Stomach (tissue), 9 donors: ENCODE data around the gene SMCHD1. TPM values are rescaled to one million over a fixed set of nuclear protein-coding genes. Genes with fewer than 3 reads are reported as not detected.

Experiments
- DNase-seq, 2 donors: peaks; one replicate each; pipeline versions ENCODE4 v3.0.0 to v3.0.0-alpha.2; 2013 to 2019
- H3K27ac ChIP-seq, 5 donors: fragments of 200-600 bp in 4 of 5; sonication (generic) in 4 of 5; one replicate each; pipeline ENCODE4 v1.5.1; 2013 to 2019; ENCODE audit warnings: mild to moderate bottlenecking in 1 of 5, moderate library complexity in 1 of 5
- H3K27me3 ChIP-seq, 3 donors: fragments of 200-600 bp; sonication (generic); one replicate each; pipeline ENCODE4 v1.5.1; 2017 to 2019; ENCODE audit warnings: mixed run types in 1 of 3
- H3K36me3 ChIP-seq, 4 donors: fragments of 200-600 bp; sonication (generic); 1 replicate in 3 of 4; 2 replicates in 1 of 4; pipeline ENCODE4 v1.5.1; 2016 to 2019
- H3K4me1 ChIP-seq, 4 donors: fragments of 200-600 bp; sonication (generic); one replicate each; pipeline ENCODE4 v1.5.1; 2016 to 2019
- H3K4me3 ChIP-seq, 4 donors: fragments of 200-600 bp; sonication (generic) in 3 of 4; one replicate each; pipeline ENCODE4 v1.5.1; 2016 to 2019; ENCODE audit warnings: mild to moderate bottlenecking in 1 of 4
- H3K9me3 ChIP-seq, 4 donors: fragments of 200-600 bp; sonication (generic); one replicate each; pipeline ENCODE4 v1.5.1; 2016 to 2019
- CTCF ChIP-seq, 7 experiments: fragments of 450-650 bp in 4 of 7; fragments of 200-600 bp in 3 of 7; sonication (generic) in 3 of 7; IDR thresholded peaks; one replicate each; pipeline ENCODE4 v1.5.1; 2016 to 2019; ENCODE audit warnings: antibody characterized with exemption in 7 of 7, control low read depth in 2 of 7, mild to moderate bottlenecking in 1 of 7
- EP300 ChIP-seq: sonication (generic); formaldehyde crosslinking; IDR thresholded peaks from one replicate; pipeline ENCODE4 v1.6.1; 2017; ENCODE audit warnings: antibody characterized with exemption
- POLR2A ChIP-seq, 4 donors: fragments of 450-650 bp; IDR thresholded peaks; one replicate each; pipeline ENCODE4 v1.6.1; 2016; ENCODE audit warnings: antibody characterized with exemption in 4 of 4, control low read depth in 2 of 4, mild to moderate bottlenecking in 1 of 4, moderate library complexity in 1 of 4
- POLR2AphosphoS5 ChIP-seq, 3 donors: sonication (generic); formaldehyde crosslinking; IDR thresholded peaks; one replicate each; pipeline ENCODE4 v1.6.1; 2016; ENCODE audit warnings: antibody characterized with exemption in 3 of 3
- WGBS, 5 donors: extraction: QIAGEN DNeasy Blood & Tissue Kit in 3 of 5; methylation state at CpG; one replicate each; pipeline versions ENCODE4 v1.1.5 to v1.1.7; 2013 to 2018; 5-methylcytosine and 5-hydroxymethylcytosine counted together
- intact Hi-C: fragments of 100-400 bp; cut with DNase I; formaldehyde crosslinking; loops from one replicate; pipeline ENCODE4 v1.15.1; 2023; ENCODE audit warnings: low total_unique reads
- polyA plus RNA-seq, 3 donors: library from polyadenylated mRNA; stranded (reverse); fragments of 200-250 nt; gene quantifications; one replicate each; pipeline ENCODE4 v1.2.3, GENCODE V29; 2013
- total RNA-seq, 5 donors: library from RNA; depleted of rRNA; stranded (reverse); fragments of >200 nt; gene quantifications; one replicate each; pipeline versions ENCODE4 v1.1.0 to v1.2.3, GENCODE V29; 2014 to 2016
- donor health status: healthy with polysubstance abuse.
- donor health status: Bipolar disorder and iron deficiency.
- donor health status: healthy.

The SMCHD1 gene
- total and polyA plus RNA-seq, 8 donors: 5.0 to 377 (median 61.2) TPM

- peaks cover 0 to 65% (median 56%) of the 10 kb centered on the region in 4 donors for H3K36me3 ChIP-seq
- intact Hi-C loops: no loop called here
- no peak overlapping the region for H3K4me3 ChIP-seq
- DNase-seq: no peak
- H3K4me1 ChIP-seq: peaks cover 0 to 13% (median 6%) of the 10 kb centered on the region in 4 donors
- peaks cover 0 to 7% (median 0%) of the 10 kb centered on the region in 4 donors for H3K9me3 ChIP-seq
- TF ChIP-seq POLR2AphosphoS5 (IDR thresholded peaks at IDR 0.05) (no peak), POLR2A (IDR thresholded peaks at IDR 0.05) (no peak), CTCF (IDR thresholded peaks at IDR 0.05) (no peak), EP300 (no peak)
- H3K27me3 ChIP-seq: no peaks in the 10 kb centered on the region
- WGBS, 5 donors: 85 to 93% (median 89%) methylated on average over 5 of the region's 5 CpGs
- H3K27ac ChIP-seq: no peak overlapping the region
These were observed 26.6 kb downstream of the SMCHD1 start for GRCh38 chr18:2681993-2682603.

DNA sequence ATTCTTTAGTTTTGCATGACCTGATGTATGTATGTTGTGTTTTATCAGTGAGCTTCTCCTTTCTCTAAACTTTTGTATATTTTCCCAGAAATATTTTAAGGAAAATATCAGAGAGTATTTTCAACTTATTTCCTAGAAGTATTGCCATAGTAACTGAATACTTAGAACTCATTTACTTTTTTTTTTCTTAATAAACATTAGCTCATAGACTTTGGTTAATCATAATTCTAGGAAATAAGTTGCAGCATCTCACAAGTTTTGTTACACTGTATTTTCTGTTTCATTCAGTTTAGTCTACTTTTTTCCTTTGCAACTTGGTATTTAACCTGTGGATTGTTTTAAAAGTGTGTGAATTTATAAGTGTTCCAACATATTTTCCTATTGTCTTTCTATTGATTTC, 27.5 kb downstream of the SMCHD1 start:
- H3K9me3 ChIP-seq: peaks cover 0 to 7% (median 0%) of the 10 kb centered on the region in 4 donors

GRCh38 chr18:2686349-2686968, 30.9 kb downstream of the SMCHD1 start:
- 91 to 100% (median 97%) methylated on average over 3 of the region's 3 CpGs for WGBS, 5 donors
- Histone ChIP-seq H3K36me3 (peaks cover 0 to 79% (median 65%) of the 10 kb centered on the region in 4 donors), H3K4me1 (peaks cover 0 to 13% (median 6%) of the 10 kb centered on the region in 4 donors), H3K27ac (no peak overlapping the region), H3K9me3 (peaks cover 0 to 7% (median 0%) of the 10 kb centered on the region in 4 donors), H3K27me3 (no peaks in the 10 kb centered on the region), H3K4me3 (no peak overlapping the region)
- no peak for TF ChIP-seq EP300
- intact Hi-C loops: no loop called here
- no peak for DNase-seq

More for the DNA sequence above, 27.5 kb downstream of the SMCHD1 start:
- peaks cover 0 to 65% (median 55%) of the 10 kb centered on the region in 4 donors for H3K36me3 ChIP-seq
- H3K4me3 ChIP-seq: no peak overlapping the region
- intact Hi-C loops: no loop called here
- H3K4me1 ChIP-seq: peaks cover 0 to 13% (median 6%) of the 10 kb centered on the region in 4 donors
- H3K27me3 ChIP-seq: no peaks in the 10 kb centered on the region
- no peak overlapping the region for H3K27ac ChIP-seq
- no peak for DNase-seq
- TF ChIP-seq CTCF (IDR thresholded peaks at IDR 0.05) (no peak), POLR2A (IDR thresholded peaks at IDR 0.05) (no peak), POLR2AphosphoS5 (IDR thresholded peaks at IDR 0.05) (no peak), EP300 (no peak)

GRCh38 chr18:2687390-2688001, 32.0 kb downstream of the SMCHD1 start:
- Histone ChIP-seq H3K27ac (no peak overlapping the region), H3K4me1 (peaks cover 0 to 9% (median 6%) of the 10 kb centered on the region in 4 donors), H3K9me3 (peaks cover 0 to 7% (median 0%) of the 10 kb centered on the region in 4 donors), H3K27me3 (no peaks in the 10 kb centered on the region), H3K36me3 (peaks cover 0 to 80% (median 70%) of the 10 kb centered on the region in 4 donors), H3K4me3 (no peak overlapping the region)
- intact Hi-C loops: no loop called here
- 77 to 91% (median 89%) methylated on average over 3 of the region's 3 CpGs for WGBS, 5 donors
- no peak for TF ChIP-seq POLR2A (IDR thresholded peaks at IDR 0.05)
- TF ChIP-seq EP300: no peak
- TF ChIP-seq POLR2AphosphoS5 (IDR thresholded peaks at IDR 0.05): no peak
- no peak for TF ChIP-seq CTCF (IDR thresholded peaks at IDR 0.05)
- no peak for DNase-seq
